K562 (cell line): ENCODE results near the gene GLIPR1L1.

Experiments used
- FOXA3 ChIP-seq, 2 experiments: fragments of 450-650 bp in 1 of 2; sonication (generic) in 1 of 2; formaldehyde crosslinking; IDR thresholded peaks in 1 of 2; conservative IDR thresholded peaks in 1 of 2; 2 replicates each; pipeline versions ENCODE4 v1.4.0 to v1.8.0; 2020 to 2022; ENCODE audit warnings: mild to moderate bottlenecking in 2 of 2, missing genetic modification reagents in 1 of 2
- MAFK ChIP-seq: IDR thresholded peaks from 2 replicates; pipeline ENCODE4 v1.6.1; 2011; ENCODE audit warnings: low read length, improper control_type of control experiment
- MBD2 ChIP-seq: sonication (generic); IDR thresholded peaks from 2 replicates; pipeline ENCODE4 v1.6.1; 2016; ENCODE audit warnings: low read depth, borderline replicate concordance
- MXI1 ChIP-seq: IDR thresholded peaks from 2 replicates; pipeline ENCODE4 v1.6.1; 2011; ENCODE audit warnings: low read depth, mild to moderate bottlenecking, improper control_type of control experiment, low read length
- STAT5B ChIP-seq: fragments of 250-450 bp; sonication (Bioruptor Pico); IDR thresholded peaks from 2 replicates; pipeline ENCODE4 v1.8.0; 2021; ENCODE audit warnings: mild to moderate bottlenecking, inconsistent platforms
- TCF7L2 ChIP-seq: fragments of 150-350 bp; IDR thresholded peaks from 2 replicates; pipeline ENCODE4 v1.6.1; 2016; ENCODE audit warnings: low read depth, mild to moderate bottlenecking, low read length, moderate library complexity
- TF ChIP-seq, protein P1 (sequence below), 3 experiments: IDR thresholded peaks in 2 of 3; conservative IDR thresholded peaks in 1 of 3; 2 replicates each; pipeline ENCODE4 v1.5.1; 2011 to 2012; ENCODE audit warnings: low read length in 3 of 3, mild to moderate bottlenecking in 3 of 3, control low read depth in 2 of 3, improper control_type of control experiment in 1 of 3, inconsistent platforms in 1 of 3, low read depth in 1 of 3, mixed read lengths in 1 of 3, moderate library complexity in 1 of 3; ENCODE audit not compliant: insufficient read depth in 2 of 3
- TF ChIP-seq, protein P2 (sequence below): fragments of 250-450 bp; sonication (Bioruptor Pico); IDR thresholded peaks from 2 replicates; pipeline ENCODE4 v1.8.0; 2021; ENCODE audit warnings: moderate library complexity, mild to moderate bottlenecking, inconsistent platforms
- TF ChIP-seq, protein P3 (sequence below): sonication (generic); formaldehyde crosslinking; IDR thresholded peaks from 2 replicates; pipeline ENCODE4 v1.8.0; 2022; ENCODE audit warnings: mild to moderate bottlenecking, missing genetic modification reagents, borderline replicate concordance
- TF ChIP-seq, protein P4 (sequence below), 2 experiments: fragments of 450-650 bp in 1 of 2; sonication (generic) in 1 of 2; formaldehyde crosslinking in 1 of 2; IDR thresholded peaks in 1 of 2; conservative IDR thresholded peaks in 1 of 2; 2 replicates each; pipeline versions ENCODE4 v1.6.1 to v1.8.1; 2016 to 2023; ENCODE audit warnings: mild to moderate bottlenecking in 2 of 2, moderate library complexity in 2 of 2, inconsistent platforms in 1 of 2, missing genetic modification reagents in 1 of 2
- TF ChIP-seq, protein P5 (sequence below): fragments of 450-650 bp; IDR thresholded peaks from 2 replicates; pipeline ENCODE4 v1.6.1; 2016

DNA sequence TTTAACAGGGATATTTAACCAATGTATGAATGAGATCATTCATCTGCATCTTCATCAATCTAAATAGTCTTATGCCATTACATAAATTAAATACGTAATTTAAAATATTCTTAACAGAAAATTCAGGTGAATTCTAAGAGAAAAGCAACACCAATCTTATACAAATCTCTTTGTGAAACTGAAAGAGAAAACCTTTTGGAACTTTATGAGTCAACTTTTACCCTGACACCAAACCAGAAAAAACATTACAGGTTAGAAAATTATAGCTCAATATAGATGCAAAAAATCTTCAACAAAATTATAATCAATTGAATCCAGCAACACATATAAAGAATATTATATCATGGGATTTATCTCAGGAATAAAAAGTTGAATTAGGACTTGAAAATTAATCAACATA is 3.4 kb downstream of the GLIPR1L1 start:
- TF ChIP-seq, protein P1, sequence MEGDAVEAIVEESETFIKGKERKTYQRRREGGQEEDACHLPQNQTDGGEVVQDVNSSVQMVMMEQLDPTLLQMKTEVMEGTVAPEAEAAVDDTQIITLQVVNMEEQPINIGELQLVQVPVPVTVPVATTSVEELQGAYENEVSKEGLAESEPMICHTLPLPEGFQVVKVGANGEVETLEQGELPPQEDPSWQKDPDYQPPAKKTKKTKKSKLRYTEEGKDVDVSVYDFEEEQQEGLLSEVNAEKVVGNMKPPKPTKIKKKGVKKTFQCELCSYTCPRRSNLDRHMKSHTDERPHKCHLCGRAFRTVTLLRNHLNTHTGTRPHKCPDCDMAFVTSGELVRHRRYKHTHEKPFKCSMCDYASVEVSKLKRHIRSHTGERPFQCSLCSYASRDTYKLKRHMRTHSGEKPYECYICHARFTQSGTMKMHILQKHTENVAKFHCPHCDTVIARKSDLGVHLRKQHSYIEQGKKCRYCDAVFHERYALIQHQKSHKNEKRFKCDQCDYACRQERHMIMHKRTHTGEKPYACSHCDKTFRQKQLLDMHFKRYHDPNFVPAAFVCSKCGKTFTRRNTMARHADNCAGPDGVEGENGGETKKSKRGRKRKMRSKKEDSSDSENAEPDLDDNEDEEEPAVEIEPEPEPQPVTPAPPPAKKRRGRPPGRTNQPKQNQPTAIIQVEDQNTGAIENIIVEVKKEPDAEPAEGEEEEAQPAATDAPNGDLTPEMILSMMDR (IDR thresholded peaks at IDR 0.05 in 2 of 3, conservative IDR thresholded peaks at IDR 0.05 in 1 of 3; ENCODE audit: insufficient read depth in 2 of 3, low read depth in 1 of 3, low read length in 3 of 3) = no peak
- no peak for TF ChIP-seq STAT5B
- TF ChIP-seq MXI1 = no peak
- TF ChIP-seq MBD2 = no peak
- TF ChIP-seq, protein P2, sequence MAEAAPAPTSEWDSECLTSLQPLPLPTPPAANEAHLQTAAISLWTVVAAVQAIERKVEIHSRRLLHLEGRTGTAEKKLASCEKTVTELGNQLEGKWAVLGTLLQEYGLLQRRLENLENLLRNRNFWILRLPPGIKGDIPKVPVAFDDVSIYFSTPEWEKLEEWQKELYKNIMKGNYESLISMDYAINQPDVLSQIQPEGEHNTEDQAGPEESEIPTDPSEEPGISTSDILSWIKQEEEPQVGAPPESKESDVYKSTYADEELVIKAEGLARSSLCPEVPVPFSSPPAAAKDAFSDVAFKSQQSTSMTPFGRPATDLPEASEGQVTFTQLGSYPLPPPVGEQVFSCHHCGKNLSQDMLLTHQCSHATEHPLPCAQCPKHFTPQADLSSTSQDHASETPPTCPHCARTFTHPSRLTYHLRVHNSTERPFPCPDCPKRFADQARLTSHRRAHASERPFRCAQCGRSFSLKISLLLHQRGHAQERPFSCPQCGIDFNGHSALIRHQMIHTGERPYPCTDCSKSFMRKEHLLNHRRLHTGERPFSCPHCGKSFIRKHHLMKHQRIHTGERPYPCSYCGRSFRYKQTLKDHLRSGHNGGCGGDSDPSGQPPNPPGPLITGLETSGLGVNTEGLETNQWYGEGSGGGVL = no peak
- TF ChIP-seq FOXA3 (CRISPR knock-in tag; conservative IDR thresholded peaks at IDR 0.05 in 1 of 2, IDR thresholded peaks at IDR 0.05 in 1 of 2) = no peak
- TF ChIP-seq, protein P3, sequence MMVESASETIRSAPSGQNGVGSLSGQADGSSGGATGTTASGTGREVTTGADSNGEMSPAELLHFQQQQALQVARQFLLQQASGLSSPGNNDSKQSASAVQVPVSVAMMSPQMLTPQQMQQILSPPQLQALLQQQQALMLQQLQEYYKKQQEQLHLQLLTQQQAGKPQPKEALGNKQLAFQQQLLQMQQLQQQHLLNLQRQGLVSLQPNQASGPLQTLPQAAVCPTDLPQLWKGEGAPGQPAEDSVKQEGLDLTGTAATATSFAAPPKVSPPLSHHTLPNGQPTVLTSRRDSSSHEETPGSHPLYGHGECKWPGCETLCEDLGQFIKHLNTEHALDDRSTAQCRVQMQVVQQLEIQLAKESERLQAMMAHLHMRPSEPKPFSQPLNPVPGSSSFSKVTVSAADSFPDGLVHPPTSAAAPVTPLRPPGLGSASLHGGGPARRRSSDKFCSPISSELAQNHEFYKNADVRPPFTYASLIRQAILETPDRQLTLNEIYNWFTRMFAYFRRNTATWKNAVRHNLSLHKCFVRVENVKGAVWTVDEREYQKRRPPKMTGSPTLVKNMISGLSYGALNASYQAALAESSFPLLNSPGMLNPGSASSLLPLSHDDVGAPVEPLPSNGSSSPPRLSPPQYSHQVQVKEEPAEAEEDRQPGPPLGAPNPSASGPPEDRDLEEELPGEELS (CRISPR knock-in tag) = no peak
- TF ChIP-seq, protein P4, sequence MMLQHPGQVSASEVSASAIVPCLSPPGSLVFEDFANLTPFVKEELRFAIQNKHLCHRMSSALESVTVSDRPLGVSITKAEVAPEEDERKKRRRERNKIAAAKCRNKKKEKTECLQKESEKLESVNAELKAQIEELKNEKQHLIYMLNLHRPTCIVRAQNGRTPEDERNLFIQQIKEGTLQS (IDR thresholded peaks at IDR 0.05) = no peak
- TF ChIP-seq, protein P4 (CRISPR knock-in tag; conservative IDR thresholded peaks at IDR 0.05) = no peak
- TF ChIP-seq MAFK = no peak
- TF ChIP-seq, protein P5, sequence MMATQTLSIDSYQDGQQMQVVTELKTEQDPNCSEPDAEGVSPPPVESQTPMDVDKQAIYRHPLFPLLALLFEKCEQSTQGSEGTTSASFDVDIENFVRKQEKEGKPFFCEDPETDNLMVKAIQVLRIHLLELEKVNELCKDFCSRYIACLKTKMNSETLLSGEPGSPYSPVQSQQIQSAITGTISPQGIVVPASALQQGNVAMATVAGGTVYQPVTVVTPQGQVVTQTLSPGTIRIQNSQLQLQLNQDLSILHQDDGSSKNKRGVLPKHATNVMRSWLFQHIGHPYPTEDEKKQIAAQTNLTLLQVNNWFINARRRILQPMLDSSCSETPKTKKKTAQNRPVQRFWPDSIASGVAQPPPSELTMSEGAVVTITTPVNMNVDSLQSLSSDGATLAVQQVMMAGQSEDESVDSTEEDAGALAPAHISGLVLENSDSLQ = no peak
- no peak for TF ChIP-seq TCF7L2
